ENCODE results near the gene CNTN4. TPM values are rescaled to one million over a fixed set of nuclear protein-coding genes. Genes with fewer than 3 reads are reported as not detected.

CNTN4 gene
- polyA plus RNA-seq, 1 experiment = not detected

DNA sequence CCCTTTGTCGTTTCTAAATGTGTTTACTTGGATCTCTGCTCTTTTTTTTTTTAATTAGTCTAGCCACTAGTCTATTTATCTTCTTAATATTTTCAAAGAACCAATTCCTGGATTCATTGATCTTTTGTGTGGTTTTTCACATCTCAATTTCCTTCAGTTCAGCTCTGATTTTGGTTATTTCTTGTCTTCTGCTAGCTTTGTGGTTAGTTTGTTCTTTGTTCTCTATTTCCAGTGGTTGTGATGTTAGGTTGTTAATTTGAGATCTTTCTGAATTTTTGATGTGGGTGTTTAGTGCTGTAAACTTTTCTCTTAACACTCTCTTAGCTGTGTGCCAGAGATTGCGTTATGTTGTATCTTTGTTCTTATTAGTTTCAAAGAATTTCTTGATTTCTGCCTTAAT is 446.1 kb downstream of the CNTN4 start:
- POLR2A ChIA-PET = no interaction called here

GRCh38 chr3:2547049-2547448 is 448.4 kb downstream of the CNTN4 start:
- TF ChIP-seq, protein P1, sequence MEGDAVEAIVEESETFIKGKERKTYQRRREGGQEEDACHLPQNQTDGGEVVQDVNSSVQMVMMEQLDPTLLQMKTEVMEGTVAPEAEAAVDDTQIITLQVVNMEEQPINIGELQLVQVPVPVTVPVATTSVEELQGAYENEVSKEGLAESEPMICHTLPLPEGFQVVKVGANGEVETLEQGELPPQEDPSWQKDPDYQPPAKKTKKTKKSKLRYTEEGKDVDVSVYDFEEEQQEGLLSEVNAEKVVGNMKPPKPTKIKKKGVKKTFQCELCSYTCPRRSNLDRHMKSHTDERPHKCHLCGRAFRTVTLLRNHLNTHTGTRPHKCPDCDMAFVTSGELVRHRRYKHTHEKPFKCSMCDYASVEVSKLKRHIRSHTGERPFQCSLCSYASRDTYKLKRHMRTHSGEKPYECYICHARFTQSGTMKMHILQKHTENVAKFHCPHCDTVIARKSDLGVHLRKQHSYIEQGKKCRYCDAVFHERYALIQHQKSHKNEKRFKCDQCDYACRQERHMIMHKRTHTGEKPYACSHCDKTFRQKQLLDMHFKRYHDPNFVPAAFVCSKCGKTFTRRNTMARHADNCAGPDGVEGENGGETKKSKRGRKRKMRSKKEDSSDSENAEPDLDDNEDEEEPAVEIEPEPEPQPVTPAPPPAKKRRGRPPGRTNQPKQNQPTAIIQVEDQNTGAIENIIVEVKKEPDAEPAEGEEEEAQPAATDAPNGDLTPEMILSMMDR (IDR thresholded peaks at IDR 0.05; ENCODE audit: insufficient read depth, low read depth, low read length) = no peak
- Histone ChIP-seq H3K36me3 (ENCODE audit: control insufficient read depth, insufficient read depth, low read length) (no peaks in the 10 kb centered on the region), H3K4me3 (ENCODE audit: low read depth, low read length) (no peak overlapping the region), H3K27me3 (ENCODE audit: control insufficient read depth, insufficient read depth, low read length) (no peaks in the 10 kb centered on the region)
- ChIA-PET POLR2A (no interaction called here), CTCF (no interaction called here)
- no peak for DNase-seq (ENCODE audit: low read depth)

More for the DNA sequence above, 446.1 kb downstream of the CNTN4 start:
- DNase-seq (ENCODE audit: low read depth) = no peak
- Histone ChIP-seq H3K27me3 (ENCODE audit: control insufficient read depth, insufficient read depth, low read length) (no peaks in the 10 kb centered on the region), H3K4me3 (ENCODE audit: low read depth, low read length) (no peak overlapping the region), H3K36me3 (ENCODE audit: control insufficient read depth, insufficient read depth, low read length) (no peaks in the 10 kb centered on the region)
- CTCF ChIA-PET = no interaction called here
- TF ChIP-seq, protein P1 (IDR thresholded peaks at IDR 0.05; ENCODE audit: insufficient read depth, low read depth, low read length) = no peak

DNA sequence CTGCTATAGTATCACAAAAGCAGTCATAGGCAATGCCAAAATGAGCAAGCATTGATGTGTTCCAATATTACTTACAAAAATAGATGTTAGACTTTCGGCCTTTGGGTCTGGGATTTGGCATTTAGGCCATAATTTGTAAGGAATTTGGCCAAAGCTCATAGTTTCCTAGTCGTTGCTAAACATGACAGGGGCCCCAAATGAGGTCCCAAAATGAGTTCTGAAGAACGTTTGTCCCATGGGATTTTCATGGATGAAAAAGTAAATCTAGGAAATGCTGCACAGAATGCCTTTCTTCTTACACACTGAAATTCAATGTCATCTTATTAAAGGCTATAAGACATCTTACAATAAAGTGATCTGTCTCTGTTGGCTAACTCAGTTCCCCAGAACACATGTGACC is 456.0 kb downstream of the CNTN4 start:
- H3K27me3 ChIP-seq (ENCODE audit: control insufficient read depth, insufficient read depth, low read length) = no peaks in the 10 kb centered on the region
- no peak for DNase-seq (ENCODE audit: low read depth)
- POLR2A ChIA-PET = no interaction called here
- CTCF ChIA-PET = interaction anchor here (0.7 kb wide), 1 partner anchor 257 kb away, joined by 3 read pairs; no protein-coding TSS in a partner anchor
- H3K36me3 ChIP-seq (ENCODE audit: control insufficient read depth, insufficient read depth, low read length) = no peaks in the 10 kb centered on the region
- TF ChIP-seq, protein P1 (IDR thresholded peaks at IDR 0.05; ENCODE audit: insufficient read depth, low read depth, low read length) = no peak
- H3K4me3 ChIP-seq (ENCODE audit: low read depth, low read length) = no peak overlapping the region

- TF ChIP-seq, protein P1 (IDR thresholded peaks at IDR 0.05; ENCODE audit: insufficient read depth, low read depth, low read length) = no peak
- no peak for DNase-seq (ENCODE audit: low read depth)
- Histone ChIP-seq H3K27me3 (ENCODE audit: control insufficient read depth, insufficient read depth, low read length) (no peaks in the 10 kb centered on the region), H3K4me3 (ENCODE audit: low read depth, low read length) (no peak overlapping the region), H3K36me3 (ENCODE audit: control insufficient read depth, insufficient read depth, low read length) (no peaks in the 10 kb centered on the region)
- POLR2A ChIA-PET = no interaction called here
- CTCF ChIA-PET = no interaction called here
Observed at GRCh38 chr3:2558796-2559195, 460.1 kb downstream of the CNTN4 start.

DNA sequence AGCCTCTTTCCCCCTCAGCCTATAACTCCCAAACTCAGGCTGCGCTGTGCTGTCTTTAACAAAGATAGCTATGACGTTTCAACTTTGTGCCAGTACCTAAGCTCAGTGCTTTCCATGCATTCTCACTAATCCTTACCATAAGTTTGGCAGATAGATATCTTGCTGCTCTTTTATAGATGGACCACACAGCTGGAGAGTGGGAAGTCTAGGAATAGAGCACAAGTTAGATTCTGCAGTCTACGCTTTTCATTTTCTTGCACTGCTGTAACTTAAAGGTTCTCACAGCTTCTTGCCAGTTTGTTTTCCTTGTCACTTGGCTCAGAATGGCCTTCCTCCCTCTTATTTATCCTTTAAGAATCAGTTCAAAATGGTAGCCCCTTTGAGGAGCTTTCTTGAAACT is 468.8 kb downstream of the CNTN4 start:
- H3K36me3 ChIP-seq (ENCODE audit: control insufficient read depth, insufficient read depth, low read length) = no peaks in the 10 kb centered on the region
- ChIA-PET POLR2A (no interaction called here), CTCF (no interaction called here)
- no peak overlapping the region for H3K4me3 ChIP-seq (ENCODE audit: low read depth, low read length)
- H3K27me3 ChIP-seq (ENCODE audit: control insufficient read depth, insufficient read depth, low read length) = no peaks in the 10 kb centered on the region
- no peak for DNase-seq (ENCODE audit: low read depth)
- TF ChIP-seq, protein P1 (IDR thresholded peaks at IDR 0.05; ENCODE audit: insufficient read depth, low read depth, low read length) = no peak

All from BJ (cell line).